Stimulated activated CD4-positive, alpha-beta T cell treated with anti-CD3 and anti-CD28 coated beads, TNF-alpha, amount 100 ng/mL, for 48 hours (primary cell): ENCODE results near the gene CKM.

Experiments used
- DNase-seq, 3 donors: peaks; one replicate each; pipeline ENCODE4 v3.0.0-alpha.2; 2020; ENCODE audit warnings: low read depth in 3 of 3

Gene CKM

DNA sequence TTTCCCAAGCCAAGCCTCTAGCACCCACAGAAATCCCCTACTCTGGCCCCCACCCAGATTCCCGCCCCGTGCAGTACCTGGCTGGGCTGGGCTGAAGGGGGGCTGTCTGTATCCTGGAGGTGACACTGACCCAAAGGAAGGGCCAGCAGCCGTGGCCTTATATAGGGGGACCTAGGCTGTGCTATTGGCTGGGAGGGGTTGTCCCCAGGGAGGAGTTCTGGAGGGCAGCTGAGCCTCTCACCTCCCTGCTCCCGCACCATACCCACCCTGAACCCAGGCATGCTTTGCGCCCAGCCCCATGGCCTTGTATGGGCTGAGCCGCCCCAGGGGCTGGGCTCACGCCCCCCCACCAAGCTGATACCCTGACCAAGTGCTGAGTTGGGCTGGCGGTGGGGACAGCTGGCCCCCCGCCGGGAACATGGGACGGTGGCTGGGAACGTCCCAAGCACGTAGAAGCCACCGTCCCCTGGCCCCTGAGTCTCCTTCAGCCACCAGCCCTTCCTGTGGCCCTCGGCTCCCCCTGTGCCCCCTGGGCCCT lies at the start of gene CKM:
Gene CKM, minus strand, starts transcription at position 132 of the 538 bp plus-strand sequence. CDS start 3,162 bp downstream, outside the sequence.
- DNase-seq: no peak

- peak; percentile 99 to 100 (median 99) for DNase-seq
These were observed 47.9 kb upstream of the CKM start, which contains the start of gene ERCC2 for GRCh38 chr19:45370410-45371204. TSS of gene ERCC2 (minus strand) at chr19:45370573. CDS start at chr19:45370540, 33 bp downstream.

- DNase-seq: no peak
These were observed 46.2 kb upstream of the CKM start for GRCh38 chr19:45368737-45369340.

DNA sequence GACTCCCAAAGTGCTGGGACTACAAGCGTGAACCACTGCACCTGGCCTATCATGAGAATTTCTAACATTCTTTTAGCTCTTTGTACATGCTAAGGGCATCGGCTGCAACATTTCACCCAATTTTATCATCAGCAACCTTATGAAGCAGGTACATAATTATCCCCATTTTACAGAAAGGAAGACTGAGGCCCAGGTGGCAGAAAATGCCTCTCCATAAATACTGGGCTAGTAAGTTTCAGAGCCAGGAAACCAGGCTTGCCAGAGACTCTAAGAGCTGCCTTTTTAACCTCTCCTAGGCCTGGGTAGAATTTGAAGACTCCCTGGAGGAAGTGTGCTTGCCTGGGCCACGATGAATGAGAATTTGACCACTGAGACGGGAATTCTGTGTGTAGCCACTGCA lies 45.5 kb upstream of the CKM start:
- no peak for DNase-seq

GRCh38 chr19:45364696-45365095 lies 42.0 kb upstream of the CKM start:
- no peak for DNase-seq

DNA sequence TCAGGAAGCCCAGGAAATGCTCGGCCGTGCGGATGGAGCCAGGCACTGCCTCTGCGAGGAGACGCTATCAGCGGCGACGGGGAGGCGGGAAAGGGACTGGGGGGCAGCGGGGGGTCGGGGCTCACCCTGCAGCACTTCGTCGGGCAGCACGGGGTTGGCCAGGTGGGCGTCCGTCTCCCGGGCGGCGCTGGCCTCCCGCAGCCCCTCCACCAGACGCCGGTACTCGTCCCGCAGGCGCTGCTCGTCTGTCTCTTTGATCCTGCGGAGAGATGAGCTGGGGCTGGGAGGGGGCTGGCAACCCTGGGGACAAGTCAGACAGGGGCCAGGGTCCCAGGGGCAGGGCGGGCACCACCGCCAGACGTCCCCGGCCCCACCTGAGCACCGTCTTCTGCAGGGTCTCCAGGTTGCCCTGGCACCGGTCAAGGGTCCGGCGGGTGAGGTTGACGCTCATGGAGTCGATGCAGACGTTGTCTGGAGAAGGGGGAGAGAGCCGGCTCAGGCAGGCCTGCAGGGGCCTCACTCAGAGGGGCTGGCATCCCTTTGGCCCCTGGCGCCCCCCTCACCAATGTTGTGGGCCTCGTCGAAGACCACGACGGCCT lies 41.3 kb upstream of the CKM start:
- no peak for DNase-seq

DNA sequence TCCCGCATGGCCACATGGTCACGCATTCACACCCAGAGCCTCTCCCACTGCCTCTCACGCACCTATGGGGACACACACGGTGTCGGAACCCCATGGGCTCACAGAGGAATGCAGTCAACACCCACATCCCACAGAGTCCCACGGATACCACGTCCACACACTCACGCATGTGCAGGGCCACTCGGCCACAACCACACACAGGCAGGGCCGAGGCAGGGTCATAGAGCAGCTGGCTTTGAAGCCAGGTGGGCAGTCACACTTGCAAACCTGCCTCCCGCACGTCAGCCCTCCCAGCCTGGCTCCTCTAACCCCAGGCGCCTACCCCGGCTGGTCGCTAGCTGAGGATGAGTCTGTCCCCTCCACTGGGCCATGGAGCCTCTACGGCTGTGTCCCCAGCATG lies 39.6 kb upstream of the CKM start:
- no peak for DNase-seq

GRCh38 chr19:45361608-45362007 lies 38.9 kb upstream of the CKM start:
- no peak for DNase-seq

- no peak for DNase-seq
These were observed 35.6 kb upstream of the CKM start for GRCh38 chr19:45358213-45358792.

- no peak for DNase-seq
These were observed 34.7 kb upstream of the CKM start for GRCh38 chr19:45357445-45357783.

- DNase-seq: no peak
These were observed 34.2 kb upstream of the CKM start for GRCh38 chr19:45356760-45357444.

- DNase-seq: no peak
These were observed 33.2 kb upstream of the CKM start for GRCh38 chr19:45355910-45356309.

DNA sequence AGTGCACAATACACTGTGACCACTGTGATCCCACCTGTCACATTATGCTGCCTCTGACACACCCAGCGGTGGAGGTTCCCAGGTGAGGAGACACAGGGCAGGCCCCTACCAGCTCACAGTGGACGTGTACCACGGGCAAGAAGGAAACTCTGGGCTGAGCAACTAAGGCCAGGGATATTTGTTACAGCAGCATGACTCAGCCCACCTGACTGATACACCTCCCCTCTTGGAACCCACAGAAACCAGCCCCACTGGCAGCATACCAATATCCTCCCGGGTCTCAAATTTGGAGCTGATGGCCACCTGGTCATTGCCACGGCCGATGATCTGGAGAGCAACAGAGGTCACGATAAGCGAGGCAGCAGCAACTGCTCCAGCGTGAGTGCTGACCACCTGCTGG lies 32.7 kb upstream of the CKM start:
- no peak for DNase-seq

DNA sequence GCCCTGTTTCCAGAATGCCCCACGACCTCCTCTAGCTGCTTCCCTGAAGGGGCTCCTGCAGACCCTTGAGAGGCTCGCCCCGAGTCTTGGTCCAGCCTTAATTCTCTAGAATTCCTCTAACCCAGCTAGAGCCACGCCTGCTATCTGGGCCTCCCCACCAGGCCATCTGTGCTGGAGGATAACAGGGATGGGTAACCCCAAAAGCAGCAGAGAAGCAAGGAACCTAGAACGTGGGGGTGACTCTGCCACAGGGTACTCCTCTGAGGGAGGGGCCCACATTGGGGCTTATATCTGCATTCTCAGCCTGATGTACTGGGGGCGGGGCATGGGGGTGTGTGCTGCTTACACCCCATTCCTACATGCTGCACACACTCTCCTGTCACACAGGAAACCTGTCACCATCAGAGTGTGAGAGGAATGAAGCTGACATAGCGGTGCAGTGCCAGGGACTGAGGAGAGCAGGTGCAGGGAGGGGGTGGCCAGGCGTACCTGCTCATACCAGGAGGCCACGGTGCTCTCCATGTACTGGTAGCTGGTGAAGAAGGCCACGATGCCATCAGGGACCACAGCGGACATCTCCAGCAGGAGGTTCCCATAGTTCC lies 31.7 kb upstream of the CKM start:
- DNase-seq: no peak

GRCh38 chr19:45352914-45353796 lies 30.5 kb upstream of the CKM start:
- no peak for DNase-seq

GRCh38 chr19:45352471-45352870 lies 29.8 kb upstream of the CKM start:
- no peak for DNase-seq

- DNase-seq: no peak
These were observed 29.4 kb upstream of the CKM start for GRCh38 chr19:45352062-45352461.

- DNase-seq: no peak
These were observed 28.8 kb upstream of the CKM start for GRCh38 chr19:45351401-45351952.

DNA sequence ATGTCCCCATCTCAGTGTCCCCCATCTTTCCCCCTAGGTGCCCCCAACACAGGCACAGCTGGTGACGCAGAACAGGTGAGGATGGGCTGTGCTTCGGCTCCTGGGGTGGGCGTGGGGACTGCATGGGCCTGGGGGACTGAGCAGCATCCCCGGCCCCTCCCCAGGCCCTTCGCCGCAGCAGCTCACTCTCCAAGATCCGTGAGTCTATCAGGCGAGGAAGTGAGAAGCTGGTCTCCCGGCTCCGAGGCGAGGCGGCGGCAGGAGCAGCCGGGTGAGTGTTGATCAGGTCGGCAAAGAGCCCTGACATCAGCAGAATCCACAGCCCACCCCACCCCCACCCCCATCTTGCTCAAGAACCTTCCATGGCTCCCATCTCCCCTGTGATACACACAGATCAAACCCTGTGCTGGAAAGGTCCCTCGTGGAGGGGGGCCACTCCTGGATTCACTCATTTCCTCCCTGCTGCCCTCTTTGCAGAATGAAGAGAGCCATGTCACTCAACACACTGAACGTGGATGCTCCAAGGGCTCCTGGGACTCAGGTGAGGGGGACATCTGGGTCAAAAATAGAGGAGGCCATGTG lies 27.9 kb upstream of the CKM start:
- no peak for DNase-seq
